ENCODE results near the gene CREB3L1.

CREB3L1 gene

GRCh38 chr11:46305295-46305694 is 27.8 kb downstream of the CREB3L1 start:
- H2AFZ ChIP-seq (ENCODE audit: low read depth) = no peak overlapping the region
- H3K36me3 ChIP-seq (ENCODE audit: insufficient read depth) = no peaks in the 10 kb centered on the region
- no peak overlapping the region for H3K4me3 ChIP-seq (IDR thresholded peaks at IDR 0.05; ENCODE audit: insufficient read depth, low read depth, low read length)
- no peaks in the 10 kb centered on the region for H3K27me3 ChIP-seq (ENCODE audit: insufficient read depth, low read depth)
- no peaks in the 10 kb centered on the region for H3K79me2 ChIP-seq (ENCODE audit: insufficient read depth, low read depth)
- H3K4me1 ChIP-seq (ENCODE audit: low read depth, poor library complexity, severe bottlenecking) = peaks cover 4% of the 10 kb centered on the region
- H3K9ac ChIP-seq = no peak overlapping the region
- H3K27ac ChIP-seq = no peak overlapping the region
- no peak for TF ChIP-seq CTCF (conservative IDR thresholded peaks at IDR 0.05; ENCODE audit: low read depth, low read length)
- no peak overlapping the region for H3K4me2 ChIP-seq
- H4K20me1 ChIP-seq (ENCODE audit: insufficient read depth) = no peaks in the 10 kb centered on the region

- no peak overlapping the region for H3K4me2 ChIP-seq
- no peak overlapping the region for H3K27ac ChIP-seq
- H3K4me1 ChIP-seq (ENCODE audit: low read depth, poor library complexity, severe bottlenecking) = peaks cover 2% of the 10 kb centered on the region
- no peaks in the 10 kb centered on the region for H3K27me3 ChIP-seq (ENCODE audit: insufficient read depth, low read depth)
- no peak overlapping the region for H3K9ac ChIP-seq
- H3K79me2 ChIP-seq (ENCODE audit: insufficient read depth, low read depth) = no peaks in the 10 kb centered on the region
- no peak overlapping the region for H3K4me3 ChIP-seq (IDR thresholded peaks at IDR 0.05; ENCODE audit: insufficient read depth, low read depth, low read length)
- H2AFZ ChIP-seq (ENCODE audit: low read depth) = no peak overlapping the region
- TF ChIP-seq CTCF (conservative IDR thresholded peaks at IDR 0.05; ENCODE audit: low read depth, low read length) = no peak
- H3K36me3 ChIP-seq (ENCODE audit: insufficient read depth) = no peaks in the 10 kb centered on the region
- H4K20me1 ChIP-seq (ENCODE audit: insufficient read depth) = no peaks in the 10 kb centered on the region
These were observed 28.9 kb downstream of the CREB3L1 start for GRCh38 chr11:46306296-46306853.

GRCh38 chr11:46307369-46307768 is 29.9 kb downstream of the CREB3L1 start:
- Histone ChIP-seq H3K36me3 (ENCODE audit: insufficient read depth) (no peaks in the 10 kb centered on the region), H3K27me3 (ENCODE audit: insufficient read depth, low read depth) (no peaks in the 10 kb centered on the region), H3K9ac (no peak overlapping the region)

GRCh38 chr11:46307785-46308341 is 30.4 kb downstream of the CREB3L1 start:
- H3K4me1 ChIP-seq (ENCODE audit: low read depth, poor library complexity, severe bottlenecking) = peaks cover 2% of the 10 kb centered on the region
- no peak overlapping the region for H3K4me2 ChIP-seq

More at GRCh38 chr11:46307369-46307768, 29.9 kb downstream of the CREB3L1 start:
- H3K4me2 ChIP-seq = no peak overlapping the region
- H4K20me1 ChIP-seq (ENCODE audit: insufficient read depth) = no peaks in the 10 kb centered on the region
- no peak for TF ChIP-seq CTCF (conservative IDR thresholded peaks at IDR 0.05; ENCODE audit: low read depth, low read length)
- no peak overlapping the region for H3K27ac ChIP-seq
- no peak overlapping the region for H3K4me3 ChIP-seq (IDR thresholded peaks at IDR 0.05; ENCODE audit: insufficient read depth, low read depth, low read length)
- H3K79me2 ChIP-seq (ENCODE audit: insufficient read depth, low read depth) = no peaks in the 10 kb centered on the region
- H3K4me1 ChIP-seq (ENCODE audit: low read depth, poor library complexity, severe bottlenecking) = peaks cover 2% of the 10 kb centered on the region
- no peak overlapping the region for H2AFZ ChIP-seq (ENCODE audit: low read depth)

More at GRCh38 chr11:46307785-46308341, 30.4 kb downstream of the CREB3L1 start:
- no peak overlapping the region for H3K4me3 ChIP-seq (IDR thresholded peaks at IDR 0.05; ENCODE audit: insufficient read depth, low read depth, low read length)
- no peaks in the 10 kb centered on the region for H3K36me3 ChIP-seq (ENCODE audit: insufficient read depth)
- no peak overlapping the region for H2AFZ ChIP-seq (ENCODE audit: low read depth)
- H3K27me3 ChIP-seq (ENCODE audit: insufficient read depth, low read depth) = no peaks in the 10 kb centered on the region
- no peak overlapping the region for H3K9ac ChIP-seq
- no peaks in the 10 kb centered on the region for H3K79me2 ChIP-seq (ENCODE audit: insufficient read depth, low read depth)
- TF ChIP-seq CTCF (conservative IDR thresholded peaks at IDR 0.05; ENCODE audit: low read depth, low read length) = no peak
- H3K27ac ChIP-seq = no peak overlapping the region
- H4K20me1 ChIP-seq (ENCODE audit: insufficient read depth) = no peaks in the 10 kb centered on the region

All from KMS-11 (cell line).